Stomach (tissue), 9 donors: ENCODE measurements around the gene SSBP3. TPM values are rescaled to one million over a fixed set of nuclear protein-coding genes. Genes with fewer than 3 reads are reported as not detected.

Experiments
- DNase-seq, 2 donors: peaks; one replicate each; pipeline versions ENCODE4 v3.0.0 to v3.0.0-alpha.2; 2013 to 2019
- H3K27ac ChIP-seq, 5 donors: fragments of 200-600 bp in 4 of 5; sonication (generic) in 4 of 5; one replicate each; pipeline ENCODE4 v1.5.1; 2013 to 2019; ENCODE audit warnings: mild to moderate bottlenecking in 1 of 5, moderate library complexity in 1 of 5
- H3K27me3 ChIP-seq, 3 donors: fragments of 200-600 bp; sonication (generic); one replicate each; pipeline ENCODE4 v1.5.1; 2017 to 2019; ENCODE audit warnings: mixed run types in 1 of 3
- H3K36me3 ChIP-seq, 4 donors: fragments of 200-600 bp; sonication (generic); 1 replicate in 3 of 4; 2 replicates in 1 of 4; pipeline ENCODE4 v1.5.1; 2016 to 2019
- H3K4me1 ChIP-seq, 4 donors: fragments of 200-600 bp; sonication (generic); one replicate each; pipeline ENCODE4 v1.5.1; 2016 to 2019
- H3K4me3 ChIP-seq, 4 donors: fragments of 200-600 bp; sonication (generic) in 3 of 4; one replicate each; pipeline ENCODE4 v1.5.1; 2016 to 2019; ENCODE audit warnings: mild to moderate bottlenecking in 1 of 4
- H3K9me3 ChIP-seq, 4 donors: fragments of 200-600 bp; sonication (generic); one replicate each; pipeline ENCODE4 v1.5.1; 2016 to 2019
- CTCF ChIP-seq, 7 experiments: fragments of 450-650 bp in 4 of 7; fragments of 200-600 bp in 3 of 7; sonication (generic) in 3 of 7; IDR thresholded peaks; one replicate each; pipeline ENCODE4 v1.5.1; 2016 to 2019; ENCODE audit warnings: antibody characterized with exemption in 7 of 7, control low read depth in 2 of 7, mild to moderate bottlenecking in 1 of 7
- EP300 ChIP-seq: sonication (generic); formaldehyde crosslinking; IDR thresholded peaks from one replicate; pipeline ENCODE4 v1.6.1; 2017; ENCODE audit warnings: antibody characterized with exemption
- POLR2A ChIP-seq, 4 donors: fragments of 450-650 bp; IDR thresholded peaks; one replicate each; pipeline ENCODE4 v1.6.1; 2016; ENCODE audit warnings: antibody characterized with exemption in 4 of 4, control low read depth in 2 of 4, mild to moderate bottlenecking in 1 of 4, moderate library complexity in 1 of 4
- POLR2AphosphoS5 ChIP-seq, 3 donors: sonication (generic); formaldehyde crosslinking; IDR thresholded peaks; one replicate each; pipeline ENCODE4 v1.6.1; 2016; ENCODE audit warnings: antibody characterized with exemption in 3 of 3
- WGBS, 5 donors: extraction: QIAGEN DNeasy Blood & Tissue Kit in 3 of 5; methylation state at CpG; one replicate each; pipeline versions ENCODE4 v1.1.5 to v1.1.7; 2013 to 2018; 5-methylcytosine and 5-hydroxymethylcytosine counted together
- intact Hi-C: fragments of 100-400 bp; cut with DNase I; formaldehyde crosslinking; loops from one replicate; pipeline ENCODE4 v1.15.1; 2023; ENCODE audit warnings: low total_unique reads
- polyA plus RNA-seq, 3 donors: library from polyadenylated mRNA; stranded (reverse); fragments of 200-250 nt; gene quantifications; one replicate each; pipeline ENCODE4 v1.2.3, GENCODE V29; 2013
- total RNA-seq, 5 donors: library from RNA; depleted of rRNA; stranded (reverse); fragments of >200 nt; gene quantifications; one replicate each; pipeline versions ENCODE4 v1.1.0 to v1.2.3, GENCODE V29; 2014 to 2016
- donor health status: healthy with polysubstance abuse.
- donor health status: Bipolar disorder and iron deficiency.
- donor health status: healthy.

SSBP3 gene
- total and polyA plus RNA-seq, 8 donors, result 4.3 to 100 (median 38.1) TPM

- Histone ChIP-seq H3K27me3 (no peaks in the 10 kb centered on the region), H3K4me1 (peaks cover 95 to 100% (median 98%) of the 10 kb centered on the region in 4 donors), H3K36me3 (peaks cover 0 to 4% (median 0%) of the 10 kb centered on the region in 4 donors), H3K4me3 (no peak overlapping the region), H3K9me3 (no peaks in the 10 kb centered on the region), H3K27ac (peak overlapping the region; percentile 62 to 89 (median 87))
- DNase-seq, result peak in 1 of 2 donors; percentile 58
- intact Hi-C loops, result no loop called here
- TF ChIP-seq POLR2AphosphoS5 (IDR thresholded peaks at IDR 0.05) (no peak), EP300 (no peak), POLR2A (IDR thresholded peaks at IDR 0.05) (no peak), CTCF (IDR thresholded peaks at IDR 0.05) (no peak)
- 30 to 48% (median 36%) methylated on average over 11 to 12 of the region's 12 CpGs for WGBS, 5 donors
These were observed 75.0 kb downstream of the SSBP3 start for GRCh38 chr1:54331091-54331772.

- peaks cover 91 to 100% (median 98%) of the 10 kb centered on the region in 4 donors for H3K4me1 ChIP-seq
- peak in 1 of 2 donors; percentile 60 for DNase-seq
- WGBS, 5 donors, result 62 to 75% (median 68%) methylated on average over 5 of the region's 5 CpGs
These were observed 76.7 kb downstream of the SSBP3 start for GRCh38 chr1:54329312-54330003.

GRCh38 chr1:54328066-54328636 is 78.0 kb downstream of the SSBP3 start:
- Histone ChIP-seq H3K27me3 (no peaks in the 10 kb centered on the region), H3K9me3 (no peaks in the 10 kb centered on the region), H3K36me3 (peaks cover 0 to 4% (median 0%) of the 10 kb centered on the region in 4 donors), H3K4me3 (no peak overlapping the region), H3K4me1 (peaks cover 91 to 100% (median 98%) of the 10 kb centered on the region in 4 donors), H3K27ac (peak overlapping the region in 4 of 5 donors; percentile 73 to 82 (median 79))
- intact Hi-C loops, result no loop called here
- no peak for DNase-seq
- TF ChIP-seq EP300, result no peak
- no peak for TF ChIP-seq CTCF (IDR thresholded peaks at IDR 0.05)
- TF ChIP-seq POLR2A (IDR thresholded peaks at IDR 0.05), result no peak
- no peak for TF ChIP-seq POLR2AphosphoS5 (IDR thresholded peaks at IDR 0.05)
- 67 to 82% (median 78%) methylated on average over 12 of the region's 12 CpGs for WGBS, 5 donors

More at GRCh38 chr1:54329312-54330003, 76.7 kb downstream of the SSBP3 start:
- no peak overlapping the region for H3K4me3 ChIP-seq
- H3K36me3 ChIP-seq, result peaks cover 0 to 4% (median 0%) of the 10 kb centered on the region in 4 donors
- no peaks in the 10 kb centered on the region for H3K27me3 ChIP-seq
- intact Hi-C loops, result no loop called here
- H3K27ac ChIP-seq, result peak overlapping the region in 2 of 5 donors; percentile 77 to 82
- H3K9me3 ChIP-seq, result no peaks in the 10 kb centered on the region
- no peak for TF ChIP-seq POLR2AphosphoS5 (IDR thresholded peaks at IDR 0.05)
- TF ChIP-seq CTCF (IDR thresholded peaks at IDR 0.05), result no peak
- TF ChIP-seq EP300, result no peak
- no peak for TF ChIP-seq POLR2A (IDR thresholded peaks at IDR 0.05)

GRCh38 chr1:54327386-54328065 is 78.7 kb downstream of the SSBP3 start:
- no peak for TF ChIP-seq POLR2AphosphoS5 (IDR thresholded peaks at IDR 0.05)
- TF ChIP-seq EP300, result no peak
- no peak for TF ChIP-seq POLR2A (IDR thresholded peaks at IDR 0.05)
- TF ChIP-seq CTCF (IDR thresholded peaks at IDR 0.05), result no peak
- no peak overlapping the region for H3K4me3 ChIP-seq
- no peaks in the 10 kb centered on the region for H3K9me3 ChIP-seq
- H3K36me3 ChIP-seq, result peaks cover 0 to 4% (median 0%) of the 10 kb centered on the region in 4 donors
- H3K27me3 ChIP-seq, result no peaks in the 10 kb centered on the region
- intact Hi-C loops, result no loop called here
- WGBS, 5 donors, result 54 to 63% (median 60%) methylated on average over 13 to 14 of the region's 14 CpGs
- no peak for DNase-seq
- H3K4me1 ChIP-seq, result peaks cover 89 to 100% (median 96%) of the 10 kb centered on the region in 4 donors
- H3K27ac ChIP-seq, result peak overlapping the region; percentile 43 to 82 (median 77)
